ENCODE data around the gene SATB2.

SATB2 gene

GRCh38 chr2:199428291-199428690 lies 29.4 kb downstream of the SATB2 start:
- ChIA-PET CTCF (interaction anchor here (1.0 to 1.2 kb wide), 2 partner anchors 17 to 42 kb away, joined by 3 to 4 read pairs; no protein-coding TSS in a partner anchor), POLR2A (no interaction called here)
- no peak for DNase-seq (ENCODE audit: low read depth, low spot score)
- TF ChIP-seq CTCF (IDR thresholded peaks at IDR 0.05; ENCODE audit: insufficient read depth, low read length, missing control alignments), result no peak
- H3K4me3 ChIP-seq (ENCODE audit: low read depth, low read length), result no peak overlapping the region

GRCh38 chr2:199424160-199424559 lies 33.6 kb downstream of the SATB2 start:
- no peak for DNase-seq (ENCODE audit: low read depth, low spot score)
- POLR2A ChIA-PET, result no interaction called here
- H3K4me3 ChIP-seq (ENCODE audit: low read depth, low read length), result no peak overlapping the region
- CTCF ChIA-PET, result interaction anchor here (0.6 kb wide), 1 partner anchor 1110 kb away, joined by 3 read pairs; no protein-coding TSS in a partner anchor
- TF ChIP-seq CTCF (IDR thresholded peaks at IDR 0.05; ENCODE audit: insufficient read depth, low read length, missing control alignments), result no peak

GRCh38 chr2:199419428-199419827 lies 38.3 kb downstream of the SATB2 start:
- TF ChIP-seq CTCF (IDR thresholded peaks at IDR 0.05; ENCODE audit: insufficient read depth, low read length, missing control alignments), result no peak
- DNase-seq (ENCODE audit: low read depth, low spot score), result no peak
- H3K4me3 ChIP-seq (ENCODE audit: low read depth, low read length), result no peak overlapping the region
- ChIA-PET CTCF (interaction anchor here (0.9 kb wide), 1 partner anchor 10 kb away, joined by 3 read pairs; no protein-coding TSS in a partner anchor), POLR2A (no interaction called here)

GRCh38 chr2:199414465-199414864 lies 43.3 kb downstream of the SATB2 start:
- ChIA-PET CTCF (no interaction called here), POLR2A (no interaction called here)
- no peak for DNase-seq (ENCODE audit: low read depth, low spot score)
- TF ChIP-seq CTCF (IDR thresholded peaks at IDR 0.05; ENCODE audit: insufficient read depth, low read length, missing control alignments), result no peak
- H3K4me3 ChIP-seq (ENCODE audit: low read depth, low read length), result no peak overlapping the region

GRCh38 chr2:199414001-199414400 lies 43.7 kb downstream of the SATB2 start:
- DNase-seq (ENCODE audit: low read depth, low spot score), result no peak
- TF ChIP-seq CTCF (IDR thresholded peaks at IDR 0.05; ENCODE audit: insufficient read depth, low read length, missing control alignments), result no peak
- POLR2A ChIA-PET, result interaction anchor here (0.7 kb wide), 1 partner anchor 18 kb away, joined by 3 read pairs; no protein-coding TSS in a partner anchor

GRCh38 chr2:199409759-199410529 lies 47.8 kb downstream of the SATB2 start:
- no peak for TF ChIP-seq CTCF (IDR thresholded peaks at IDR 0.05; ENCODE audit: insufficient read depth, low read length, missing control alignments)
- CTCF ChIA-PET, result interaction anchor here (1.0 to 1.2 kb wide), 2 partner anchors 10 to 19 kb away, joined by 3 read pairs; no protein-coding TSS in a partner anchor
- no peak overlapping the region for H3K4me3 ChIP-seq (ENCODE audit: low read depth, low read length)
- POLR2A ChIA-PET, result interaction anchor here (1.4 kb wide), 1 partner anchor 31 kb away, joined by 4 read pairs; no protein-coding TSS in a partner anchor
- no peak for DNase-seq (ENCODE audit: low read depth, low spot score)

More at GRCh38 chr2:199414001-199414400, 43.7 kb downstream of the SATB2 start:
- CTCF ChIA-PET, result no interaction called here
- H3K4me3 ChIP-seq (ENCODE audit: low read depth, low read length), result no peak overlapping the region
